Naive thymus-derived CD8-positive, alpha-beta T cell (primary cell): ENCODE measurements around the gene FAM186B. TPM values are rescaled to one million over a fixed set of nuclear protein-coding genes. Genes with fewer than 3 reads are reported as not detected.
A peak's percentile ranks its signal among the peaks of the same experiment; 100 is the strongest.

ENCODE experiments used
- ATAC-seq, 2 donors: fragments of 150-1000 bp; cut with Tn5 transposase in 1 of 2; sonication (Bioruptor Pico), chemical (Tn5 transposase) in 1 of 2; 1 replicate in 1 of 2; 2 replicates in 1 of 2; pipeline ENCODE4 v1.10.0; 2021; ENCODE audit warnings: mild to moderate bottlenecking in 2 of 2, moderate library complexity in 2 of 2
- POLR2A ChIA-PET: fragments of 350-600 bp; sonication (Branson Sonifier 250); formaldehyde crosslinking; loops from one replicate; lab custom pipeline; 2021; ENCODE audit warnings: antibody characterized with exemption; lab: Charles Lee
- DNase-seq, 10 donors: peaks; one replicate each; pipeline versions ENCODE4 v3.0.0 to v3.0.0-alpha.2; 2020 to 2022
- H3K27ac Mint-ChIP-seq, 10 donors: one replicate each; pipeline ENCODE4 v1.8.0; 2020 to 2022; ENCODE audit warnings: mild to moderate bottlenecking in 10 of 10, mixed read lengths in 10 of 10, moderate library complexity in 4 of 10, inconsistent platforms in 1 of 10
- H3K27me3 Mint-ChIP-seq, 5 donors: one replicate each; pipeline ENCODE4 v1.8.0; 2021 to 2022; ENCODE audit warnings: mixed read lengths in 5 of 5
- H3K36me3 Mint-ChIP-seq, 3 donors: one replicate each; pipeline ENCODE4 v1.8.0; 2020 to 2022; ENCODE audit warnings: mixed read lengths in 3 of 3, mild to moderate bottlenecking in 2 of 3, inconsistent platforms in 1 of 3
- H3K4me1 Mint-ChIP-seq, 4 donors: one replicate each; pipeline ENCODE4 v1.8.0; 2021 to 2022; ENCODE audit warnings: mixed read lengths in 4 of 4
- H3K4me3 Mint-ChIP-seq, 10 donors: one replicate each; pipeline ENCODE4 v1.8.0; 2020 to 2022; ENCODE audit warnings: mild to moderate bottlenecking in 10 of 10, mixed read lengths in 10 of 10, moderate library complexity in 6 of 10, inconsistent platforms in 1 of 10
- H3K9me3 Mint-ChIP-seq, 9 donors: one replicate each; pipeline ENCODE4 v1.8.0; 2020 to 2022; ENCODE audit warnings: mixed read lengths in 9 of 9, mild to moderate bottlenecking in 3 of 9, inconsistent platforms in 1 of 9, moderate library complexity in 1 of 9
- polyA plus RNA-seq, 3 donors: library from polyadenylated mRNA; unstranded; fragments of 300-500 nt; fragmentation: Illumina TruSeq; gene quantifications; one replicate each; pipeline ENCODE4 v1.2.3, GENCODE V29; 2021
- total RNA-seq, 8 experiments: library from RNA in 2 of 8; stranded (reverse) in 2 of 8; gene quantifications; one replicate each; pipeline ENCODE4 v1.2.3 and lab custom pipeline; 2021 to 2026

The FAM186B gene
- total and polyA plus RNA-seq, 5 experiments from 2014 or later: 0.14 to 0.33 (median 0.31) TPM; not detected in 2

- no peak for ATAC-seq
- Mint-ChIP-seq H3K9me3 (no peaks in the 10 kb centered on the region), H3K36me3 (no peaks in the 10 kb centered on the region), H3K4me1 (peaks cover 17 to 58% (median 28%) of the 10 kb centered on the region in 4 donors), H3K4me3 (no peak overlapping the region), H3K27ac (no peak overlapping the region), H3K27me3 (peaks cover 0 to 5% (median 0%) of the 10 kb centered on the region in 5 donors)
- DNase-seq: no peak
- POLR2A ChIA-PET: interaction anchor here (0.7 kb wide), 1 partner anchor 28 kb away, joined by 3 read pairs; no protein-coding TSS in a partner anchor
Measured at GRCh38 chr12:49546481-49546880, 59.0 kb downstream of the FAM186B start.

GRCh38 chr12:49545815-49546214 lies 59.6 kb downstream of the FAM186B start:
- H3K4me3 Mint-ChIP-seq: no peak overlapping the region
- ATAC-seq: no peak
- POLR2A ChIA-PET: interaction anchor here (0.6 to 0.8 kb wide), 3 partner anchors 27 to 373 kb away, joined by 3 to 5 read pairs (median 3); no protein-coding TSS in a partner anchor
- no peaks in the 10 kb centered on the region for H3K36me3 Mint-ChIP-seq
- peaks cover 22 to 64% (median 34%) of the 10 kb centered on the region in 4 donors for H3K4me1 Mint-ChIP-seq
- peaks cover 0 to 5% (median 0%) of the 10 kb centered on the region in 5 donors for H3K27me3 Mint-ChIP-seq
- H3K9me3 Mint-ChIP-seq: no peaks in the 10 kb centered on the region
- DNase-seq: no peak
- peak overlapping the region in 3 of 10 donors; percentile 34 to 55 (median 48) for H3K27ac Mint-ChIP-seq

GRCh38 chr12:49543914-49544815 lies 61.3 kb downstream of the FAM186B start:
- no peaks in the 10 kb centered on the region for H3K36me3 Mint-ChIP-seq
- peaks cover 29 to 67% (median 41%) of the 10 kb centered on the region in 4 donors for H3K4me1 Mint-ChIP-seq
- H3K9me3 Mint-ChIP-seq: no peaks in the 10 kb centered on the region
- DNase-seq: no peak
- H3K27me3 Mint-ChIP-seq: peaks cover 0 to 5% (median 0%) of the 10 kb centered on the region in 5 donors
- POLR2A ChIA-PET: interaction anchor here (0.6 kb wide), 1 partner anchor 32 kb away, joined by 3 read pairs; no protein-coding TSS in a partner anchor
- ATAC-seq: no peak
- H3K27ac Mint-ChIP-seq: peak overlapping the region in 4 of 10 donors; percentile 55 to 84 (median 70)
- no peak overlapping the region for H3K4me3 Mint-ChIP-seq

- no peak for ATAC-seq
- peak overlapping the region in 5 of 10 donors; percentile 22 to 45 (median 30) for H3K4me3 Mint-ChIP-seq
- no peaks in the 10 kb centered on the region for H3K9me3 Mint-ChIP-seq
- H3K27me3 Mint-ChIP-seq: peaks cover 0 to 5% (median 0%) of the 10 kb centered on the region in 5 donors
- POLR2A ChIA-PET: interaction anchor here (0.6 to 0.8 kb wide), 2 partner anchors 12 to 33 kb away, joined by 3 read pairs; no protein-coding TSS in a partner anchor
- peak overlapping the region in 8 of 10 donors; percentile 55 to 83 (median 74) for H3K27ac Mint-ChIP-seq
- H3K4me1 Mint-ChIP-seq: peaks cover 27 to 59% (median 37%) of the 10 kb centered on the region in 4 donors
- no peaks in the 10 kb centered on the region for H3K36me3 Mint-ChIP-seq
- DNase-seq: no peak
Measured at GRCh38 chr12:49543221-49543913, 62.1 kb downstream of the FAM186B start.

- Mint-ChIP-seq H3K36me3 (no peaks in the 10 kb centered on the region), H3K27me3 (peaks cover 0 to 2% (median 0%) of the 10 kb centered on the region in 5 donors), H3K4me1 (peaks cover 23 to 53% (median 35%) of the 10 kb centered on the region in 4 donors), H3K9me3 (no peaks in the 10 kb centered on the region), H3K27ac (peak overlapping the region in 8 of 10 donors; percentile 55 to 92 (median 74)), H3K4me3 (peak overlapping the region in 4 of 10 donors; percentile 26 to 45 (median 34))
- no peak for DNase-seq
- ATAC-seq: no peak
- POLR2A ChIA-PET: interaction anchor here (0.8 kb wide), 1 partner anchor 12 kb away, joined by 3 read pairs; no protein-coding TSS in a partner anchor
Measured at GRCh38 chr12:49542592-49543160, 62.8 kb downstream of the FAM186B start.

- DNase-seq (no peak), ATAC-seq (no peak)
- Mint-ChIP-seq H3K36me3 (no peaks in the 10 kb centered on the region), H3K27ac (peak overlapping the region in 7 of 10 donors; percentile 20 to 92 (median 63)), H3K4me1 (peaks cover 23 to 53% (median 39%) of the 10 kb centered on the region in 4 donors), H3K9me3 (no peaks in the 10 kb centered on the region), H3K27me3 (peaks cover 0 to under 1% (median 0%) of the 10 kb centered on the region in 5 donors), H3K4me3 (peak overlapping the region in 1 of 10 donors; percentile 31)
- POLR2A ChIA-PET: no interaction called here
Measured at GRCh38 chr12:49541911-49542505, 63.4 kb downstream of the FAM186B start.

- Mint-ChIP-seq H3K36me3 (no peaks in the 10 kb centered on the region), H3K4me3 (peak overlapping the region in 6 of 10 donors; percentile 13 to 74 (median 44)), H3K4me1 (peaks cover 27 to 59% (median 43%) of the 10 kb centered on the region in 4 donors), H3K27ac (peak overlapping the region in 6 of 10 donors; percentile 25 to 79 (median 70)), H3K27me3 (peaks cover 0 to 5% (median 0%) of the 10 kb centered on the region in 5 donors), H3K9me3 (no peaks in the 10 kb centered on the region)
- POLR2A ChIA-PET: interaction anchor here (4.4 kb wide), 1 partner anchor 8 kb away, joined by 24 read pairs; no protein-coding TSS in a partner anchor
- ATAC-seq (no peak), DNase-seq (no peak)
Measured at GRCh38 chr12:49541140-49541861, 64.1 kb downstream of the FAM186B start.

- peak overlapping the region; percentile 25 to 90 (median 60) for H3K27ac Mint-ChIP-seq
- H3K4me3 Mint-ChIP-seq: peak overlapping the region; percentile 59 to 79 (median 72)
- ATAC-seq (no peak), DNase-seq (no peak)
- peaks cover 0 to 5% (median 0%) of the 10 kb centered on the region in 5 donors for H3K27me3 Mint-ChIP-seq
- no peaks in the 10 kb centered on the region for H3K36me3 Mint-ChIP-seq
- no peaks in the 10 kb centered on the region for H3K9me3 Mint-ChIP-seq
- H3K4me1 Mint-ChIP-seq: peaks cover 27 to 59% (median 47%) of the 10 kb centered on the region in 4 donors
- POLR2A ChIA-PET: interaction anchor here (4.4 kb wide), 1 partner anchor 9 kb away, joined by 24 read pairs; no protein-coding TSS in a partner anchor
Measured at GRCh38 chr12:49540229-49541139, 65.0 kb downstream of the FAM186B start.

GRCh38 chr12:49539406-49540228 lies 65.8 kb downstream of the FAM186B start:
- DNase-seq: no peak
- Mint-ChIP-seq H3K4me1 (peaks cover 22 to 53% (median 44%) of the 10 kb centered on the region in 4 donors), H3K4me3 (peak overlapping the region; percentile 68 to 83 (median 78)), H3K36me3 (no peaks in the 10 kb centered on the region), H3K9me3 (no peaks in the 10 kb centered on the region), H3K27ac (peak overlapping the region in 9 of 10 donors; percentile 17 to 90 (median 74)), H3K27me3 (peaks cover 0 to 5% (median 0%) of the 10 kb centered on the region in 5 donors)
- POLR2A ChIA-PET: interaction anchor here (0.6 to 4.4 kb wide), 6 partner anchors 10 to 420 kb away, joined by 3 to 24 read pairs (median 4); no protein-coding TSS in a partner anchor
- ATAC-seq: peak in 1 of 2 donors; percentile 2
